GM19438 (cell line): ENCODE results near the gene FTCDNL1.

ENCODE experiments used
- ATAC-seq: cut with Tn5 transposase; IDR thresholded peaks from one replicate; pipeline ENCODE4 v1.9.1; 2021; ENCODE audit warnings: low read depth; ENCODE audit not compliant: unreplicated experiment

Gene FTCDNL1

DNA sequence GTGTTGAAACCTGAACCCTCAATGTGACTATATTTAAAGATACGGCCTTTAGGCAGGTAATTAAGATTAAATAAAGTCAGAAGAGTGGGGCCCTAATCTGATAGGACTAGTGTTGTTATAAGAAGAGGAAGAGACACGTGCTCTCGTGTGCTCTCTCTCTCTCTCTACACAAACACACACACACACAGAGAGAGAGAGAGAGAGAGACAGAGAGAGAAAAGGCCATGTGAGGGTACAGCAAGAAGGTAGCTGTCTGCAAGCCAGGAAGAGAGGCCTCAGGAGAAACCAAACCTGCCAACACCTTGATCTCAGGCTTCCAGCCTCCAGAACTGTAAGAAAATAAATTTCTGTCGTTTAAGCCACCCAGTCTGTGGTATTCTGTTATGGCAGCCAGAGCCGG, 106.7 kb downstream of the FTCDNL1 start:
- no peak for ATAC-seq

GRCh38 chr2:199743415-199744120, 107.4 kb downstream of the FTCDNL1 start:
- ATAC-seq = no peak

DNA sequence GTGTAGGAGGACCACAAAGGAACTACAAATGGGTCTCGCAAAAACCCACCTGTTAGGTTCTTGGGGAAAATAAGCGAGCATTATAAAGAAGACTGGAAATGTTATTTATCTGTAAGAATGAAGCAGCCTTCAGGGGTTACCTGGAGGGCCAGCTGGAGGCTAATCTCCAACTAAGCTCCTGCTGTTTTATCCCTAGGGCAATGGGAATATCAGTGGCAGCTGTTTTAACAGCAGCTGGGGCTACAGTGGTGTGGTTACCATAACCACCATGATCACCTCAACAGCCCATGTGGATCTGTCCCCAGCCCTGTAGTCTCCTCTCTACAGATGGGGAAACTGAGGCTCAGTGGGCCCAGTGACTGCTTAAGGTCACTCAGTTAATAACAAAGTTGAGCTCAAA, 108.1 kb downstream of the FTCDNL1 start:
- no peak for ATAC-seq

- no peak for ATAC-seq
Measured at GRCh38 chr2:199740111-199740428, 110.9 kb downstream of the FTCDNL1 start.

- peak; percentile 73 for ATAC-seq
Measured at GRCh38 chr2:199739413-199740110, 111.4 kb downstream of the FTCDNL1 start.

DNA sequence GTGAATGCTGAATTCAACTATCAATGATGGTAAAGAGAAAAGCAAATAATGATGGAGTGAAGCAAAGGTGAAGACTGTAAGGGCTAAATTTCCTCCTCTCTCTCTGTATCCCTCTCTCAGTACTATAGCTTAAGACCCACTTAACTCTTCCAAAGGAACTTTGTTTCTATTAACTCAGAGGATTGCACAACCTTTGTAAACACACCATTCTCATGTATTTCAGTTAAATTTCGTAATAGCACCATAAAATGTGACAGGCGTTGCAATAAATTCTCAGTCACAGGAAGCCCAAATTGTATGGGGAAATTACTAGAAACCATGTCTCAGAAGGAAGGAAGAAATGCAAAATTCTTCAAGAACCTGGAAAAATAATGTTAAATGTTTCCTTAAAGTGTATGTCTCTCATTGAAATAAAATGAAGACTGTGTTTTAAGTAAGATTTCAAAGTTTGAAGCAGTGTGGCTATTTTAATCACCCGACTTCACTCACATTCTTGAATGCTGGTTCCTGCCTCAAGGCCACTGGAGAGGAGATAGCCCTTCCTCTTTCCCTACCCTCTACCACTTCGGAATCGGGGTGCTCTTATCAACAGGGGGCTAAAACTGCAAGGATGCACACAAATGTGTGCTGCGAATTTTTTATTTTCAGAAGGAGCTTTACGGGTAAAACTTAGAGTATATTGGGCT, 112.1 kb downstream of the FTCDNL1 start:
- ATAC-seq = no peak

DNA sequence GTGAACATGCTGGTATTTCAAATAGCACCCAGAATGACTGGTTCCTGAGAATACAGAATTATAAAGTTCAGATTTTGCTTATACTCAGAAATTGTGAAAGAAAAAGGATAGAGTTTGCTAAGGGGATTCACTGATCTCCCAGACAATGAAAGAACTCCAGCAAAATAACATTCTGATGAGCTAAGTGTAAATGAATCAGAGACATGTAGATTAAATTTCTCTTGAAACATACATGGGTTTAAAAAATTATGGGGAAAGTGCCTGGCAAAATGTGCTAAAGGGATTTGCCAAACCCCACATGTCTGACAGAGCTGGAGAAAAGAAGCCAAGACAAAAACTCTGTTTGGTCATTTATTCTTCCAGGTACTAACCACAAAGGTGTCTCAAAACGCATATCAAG, 116.3 kb downstream of the FTCDNL1 start:
- no peak for ATAC-seq

- ATAC-seq = no peak
Measured at GRCh38 chr2:199734011-199734410, 117.0 kb downstream of the FTCDNL1 start.

- no peak for ATAC-seq
Measured at GRCh38 chr2:199727801-199728200, 123.2 kb downstream of the FTCDNL1 start.

GRCh38 chr2:199727306-199727705, 123.7 kb downstream of the FTCDNL1 start:
- no peak for ATAC-seq

DNA sequence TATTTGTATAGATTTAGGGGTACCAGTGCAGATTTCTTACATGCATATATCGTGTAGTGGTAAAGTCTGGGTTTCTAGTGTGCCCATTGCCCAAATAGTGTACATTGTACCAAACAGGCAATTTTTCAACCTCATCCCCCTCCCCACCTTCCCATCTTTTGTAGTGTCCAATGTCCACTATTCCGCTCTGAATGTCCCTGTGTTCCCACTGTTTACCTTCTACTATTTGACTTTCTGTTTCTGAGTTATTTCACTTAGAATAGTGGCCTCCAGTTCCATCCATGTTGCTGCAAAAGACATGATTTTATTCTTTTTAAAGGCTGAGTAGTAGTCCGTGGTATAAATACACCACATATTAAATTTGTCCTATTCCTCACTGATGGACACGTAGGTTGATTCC, 132.9 kb downstream of the FTCDNL1 start:
- no peak for ATAC-seq

DNA sequence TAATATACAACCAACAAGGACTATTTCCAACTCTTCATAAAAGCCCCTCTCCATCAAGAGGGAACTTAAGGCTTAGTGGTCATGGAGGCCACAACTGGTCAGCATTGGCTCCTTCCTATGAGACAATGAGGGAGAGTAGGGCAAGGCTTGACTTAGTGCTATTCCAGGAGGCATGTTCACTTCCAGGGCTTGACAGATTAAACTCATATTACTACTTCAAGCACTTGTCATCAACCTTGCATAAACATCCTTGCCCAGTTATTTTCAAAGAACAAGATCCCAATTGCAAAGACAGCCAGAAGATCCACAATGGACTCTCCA, 133.4 kb downstream of the FTCDNL1 start:
- no peak for ATAC-seq

GRCh38 chr2:199716807-199717586, 134.0 kb downstream of the FTCDNL1 start:
- ATAC-seq = no peak

DNA sequence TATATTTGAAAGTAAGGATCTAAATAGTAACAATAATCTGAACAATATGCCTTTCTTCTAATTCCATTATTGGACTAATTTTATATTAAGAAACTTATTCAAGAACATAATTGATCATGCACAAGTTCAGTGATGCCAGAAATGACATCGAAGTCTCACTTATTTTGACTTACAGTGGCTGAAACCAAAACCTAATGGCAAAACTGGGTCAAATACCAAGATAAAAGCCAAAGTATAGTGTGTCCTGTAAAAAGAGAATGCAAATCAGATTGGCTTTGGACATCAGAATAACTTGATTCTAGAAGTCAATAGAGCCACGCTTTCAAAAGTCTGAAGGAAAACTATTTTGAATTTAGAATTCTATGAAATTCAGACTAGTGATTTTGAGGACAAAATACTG, 137.2 kb downstream of the FTCDNL1 start:
- no peak for ATAC-seq

DNA sequence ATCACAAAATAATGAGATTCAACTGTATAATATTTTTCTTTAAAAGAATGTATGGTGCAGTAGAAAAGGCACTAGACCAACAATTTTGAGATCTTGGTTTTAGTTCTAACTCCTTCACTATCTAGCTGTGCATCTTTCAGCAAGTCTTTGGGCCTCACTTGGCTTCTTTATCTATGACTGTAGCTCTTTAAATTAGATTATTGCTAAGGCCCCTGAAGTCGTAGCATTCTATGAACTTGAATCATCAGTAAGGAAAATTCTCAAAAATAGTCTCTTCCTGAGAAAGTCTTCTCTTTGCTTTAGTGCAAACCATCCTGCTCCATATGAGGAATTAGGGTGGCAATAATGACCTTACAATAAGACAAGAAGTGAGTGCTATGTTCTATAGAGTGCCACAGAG, 140.4 kb downstream of the FTCDNL1 start:
- no peak for ATAC-seq
